GM12892 (cell line): ENCODE results near the gene FAM89B.

Experiments used
- POLR2A ChIP-seq: IDR thresholded peaks from 2 replicates; pipeline ENCODE4 v1.6.1; 2011; ENCODE audit warnings: low read depth, low read length, control low read depth
- TAF1 ChIP-seq: IDR thresholded peaks from 2 replicates; pipeline ENCODE4 v1.6.1; 2011; ENCODE audit warnings: low read depth, mild to moderate bottlenecking, control low read depth, low read length, borderline replicate concordance

DNA sequence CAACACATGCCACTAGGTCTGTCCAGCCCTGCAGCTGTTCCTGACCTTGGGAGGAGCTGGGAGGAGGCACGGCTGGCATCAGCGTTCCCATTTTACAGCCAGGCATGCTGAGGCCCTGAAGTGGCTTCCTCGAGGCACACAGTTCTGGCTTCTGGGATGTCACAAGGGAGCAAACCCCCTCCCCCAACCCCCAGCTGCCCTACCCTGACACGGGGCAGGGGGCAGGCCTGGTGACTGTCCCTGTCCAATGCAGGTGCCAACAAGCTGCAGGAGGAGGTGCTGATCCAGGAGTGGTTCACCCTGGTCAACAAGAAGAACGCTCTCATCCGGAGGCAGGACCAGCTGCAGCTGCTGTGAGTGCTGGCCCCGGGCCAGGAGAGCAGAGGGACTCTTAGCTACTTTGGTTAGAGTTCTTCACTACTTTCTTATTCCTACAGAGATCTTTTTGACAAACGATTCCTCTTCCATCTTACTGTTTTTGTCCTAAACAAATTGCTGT is 18.0 kb downstream of the FAM89B start:
- TF ChIP-seq TAF1 (no peak), POLR2A (no peak)
